ENCODE data around the gene L3MBTL4.

DNA sequence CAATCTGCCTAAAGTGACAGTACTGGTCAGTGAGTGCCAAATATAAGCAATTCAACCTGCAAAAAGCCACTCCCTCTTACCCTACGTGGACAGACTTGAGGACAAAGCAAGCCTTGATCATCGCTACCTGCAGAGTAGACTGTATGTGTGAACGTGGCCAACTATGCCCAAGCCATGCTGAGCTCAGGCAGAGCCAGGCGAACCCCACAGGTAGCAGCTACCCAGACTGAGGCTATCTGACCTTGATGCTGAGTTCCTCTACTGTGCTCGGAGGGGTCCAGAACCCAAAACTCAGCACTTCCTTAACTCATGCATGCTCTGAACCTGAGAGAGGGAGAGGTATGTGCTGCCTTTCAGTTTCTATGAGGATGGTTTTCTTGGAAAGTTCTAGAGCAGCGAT, 455.9 kb downstream of the L3MBTL4 start:
- TF ChIP-seq, protein P1, sequence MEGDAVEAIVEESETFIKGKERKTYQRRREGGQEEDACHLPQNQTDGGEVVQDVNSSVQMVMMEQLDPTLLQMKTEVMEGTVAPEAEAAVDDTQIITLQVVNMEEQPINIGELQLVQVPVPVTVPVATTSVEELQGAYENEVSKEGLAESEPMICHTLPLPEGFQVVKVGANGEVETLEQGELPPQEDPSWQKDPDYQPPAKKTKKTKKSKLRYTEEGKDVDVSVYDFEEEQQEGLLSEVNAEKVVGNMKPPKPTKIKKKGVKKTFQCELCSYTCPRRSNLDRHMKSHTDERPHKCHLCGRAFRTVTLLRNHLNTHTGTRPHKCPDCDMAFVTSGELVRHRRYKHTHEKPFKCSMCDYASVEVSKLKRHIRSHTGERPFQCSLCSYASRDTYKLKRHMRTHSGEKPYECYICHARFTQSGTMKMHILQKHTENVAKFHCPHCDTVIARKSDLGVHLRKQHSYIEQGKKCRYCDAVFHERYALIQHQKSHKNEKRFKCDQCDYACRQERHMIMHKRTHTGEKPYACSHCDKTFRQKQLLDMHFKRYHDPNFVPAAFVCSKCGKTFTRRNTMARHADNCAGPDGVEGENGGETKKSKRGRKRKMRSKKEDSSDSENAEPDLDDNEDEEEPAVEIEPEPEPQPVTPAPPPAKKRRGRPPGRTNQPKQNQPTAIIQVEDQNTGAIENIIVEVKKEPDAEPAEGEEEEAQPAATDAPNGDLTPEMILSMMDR (IDR thresholded peaks at IDR 0.05): no peak
- no peak for TF ChIP-seq EZH2phosphoT487 (IDR thresholded peaks at IDR 0.05)
- TF ChIP-seq EZH2 (IDR thresholded peaks at IDR 0.05): no peak

Measured in neural progenitor cell (in vitro differentiated cells).